ENCODE data around the gene GTF3C1.

DNA sequence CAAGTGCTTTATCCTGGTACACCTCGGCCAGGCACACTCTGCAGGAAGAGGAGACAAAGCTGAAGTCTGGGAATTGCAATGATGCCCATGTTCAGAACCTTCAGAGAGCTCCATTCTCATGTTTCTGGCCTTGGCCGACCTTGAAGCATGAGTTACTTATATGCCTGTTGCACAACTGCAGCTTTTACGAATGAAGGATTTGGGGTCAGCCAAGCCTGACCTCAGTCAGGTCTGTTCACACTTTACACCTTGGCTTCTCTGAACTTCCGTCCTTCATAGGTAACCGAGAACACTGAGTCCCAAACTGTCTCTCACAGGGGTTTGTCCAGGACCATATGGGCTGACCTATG, 66.7 kb downstream of the GTF3C1 start:
- TF ChIP-seq, protein P1, sequence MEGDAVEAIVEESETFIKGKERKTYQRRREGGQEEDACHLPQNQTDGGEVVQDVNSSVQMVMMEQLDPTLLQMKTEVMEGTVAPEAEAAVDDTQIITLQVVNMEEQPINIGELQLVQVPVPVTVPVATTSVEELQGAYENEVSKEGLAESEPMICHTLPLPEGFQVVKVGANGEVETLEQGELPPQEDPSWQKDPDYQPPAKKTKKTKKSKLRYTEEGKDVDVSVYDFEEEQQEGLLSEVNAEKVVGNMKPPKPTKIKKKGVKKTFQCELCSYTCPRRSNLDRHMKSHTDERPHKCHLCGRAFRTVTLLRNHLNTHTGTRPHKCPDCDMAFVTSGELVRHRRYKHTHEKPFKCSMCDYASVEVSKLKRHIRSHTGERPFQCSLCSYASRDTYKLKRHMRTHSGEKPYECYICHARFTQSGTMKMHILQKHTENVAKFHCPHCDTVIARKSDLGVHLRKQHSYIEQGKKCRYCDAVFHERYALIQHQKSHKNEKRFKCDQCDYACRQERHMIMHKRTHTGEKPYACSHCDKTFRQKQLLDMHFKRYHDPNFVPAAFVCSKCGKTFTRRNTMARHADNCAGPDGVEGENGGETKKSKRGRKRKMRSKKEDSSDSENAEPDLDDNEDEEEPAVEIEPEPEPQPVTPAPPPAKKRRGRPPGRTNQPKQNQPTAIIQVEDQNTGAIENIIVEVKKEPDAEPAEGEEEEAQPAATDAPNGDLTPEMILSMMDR (IDR thresholded peaks at IDR 0.05 in 8 of 11, conservative IDR thresholded peaks at IDR 0.05 in 3 of 11): no peak
- TF ChIP-seq POLR2AphosphoS5 (IDR thresholded peaks at IDR 0.05): no peak
- TF ChIP-seq POLR2A (IDR thresholded peaks at IDR 0.05): no peak
